NCI-H146 treated with DMSO at 0.1 percent for 48 hours (cell line): ENCODE measurements around the gene DHX29.
"Not testable (repeated sequence)": the region's sequence is repeated elsewhere in the genome, so short reads cannot be mapped to it uniquely, and the experiment has no call there.

Experiments
- DNase-seq: peaks from one replicate; lab custom pipeline; 2025; ENCODE audit not compliant: unreplicated experiment; lab: John Stamatoyannopoulos, UW

The DHX29 gene

GRCh38 chr5:55318237-55318636, 10.7 kb upstream of the DHX29 start:
- DNase-seq: not testable (repeated sequence)

GRCh38 chr5:55316837-55317236, 9.3 kb upstream of the DHX29 start:
- DNase-seq: no peak

DNA sequence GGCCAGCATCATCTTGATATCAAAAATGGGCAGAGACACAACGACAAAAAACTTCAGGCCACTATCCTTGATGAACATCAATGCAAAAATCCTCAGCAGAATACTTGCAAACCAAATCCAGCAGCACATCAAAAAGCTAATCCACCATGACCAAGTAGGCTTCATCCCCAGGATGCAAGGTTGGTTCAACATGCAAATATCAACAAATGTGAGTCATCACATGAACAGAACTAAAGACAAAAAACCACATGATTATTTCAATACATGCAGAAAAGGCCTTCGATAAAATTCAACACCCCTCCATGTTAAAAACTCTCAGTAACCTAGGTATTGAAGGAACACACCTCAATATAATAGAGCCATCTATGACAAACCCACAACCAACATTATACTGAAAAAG, 8.8 kb upstream of the DHX29 start:
- DNase-seq: no peak

GRCh38 chr5:55313870-55314617, 6.5 kb upstream of the DHX29 start:
- DNase-seq: no peak

DNA sequence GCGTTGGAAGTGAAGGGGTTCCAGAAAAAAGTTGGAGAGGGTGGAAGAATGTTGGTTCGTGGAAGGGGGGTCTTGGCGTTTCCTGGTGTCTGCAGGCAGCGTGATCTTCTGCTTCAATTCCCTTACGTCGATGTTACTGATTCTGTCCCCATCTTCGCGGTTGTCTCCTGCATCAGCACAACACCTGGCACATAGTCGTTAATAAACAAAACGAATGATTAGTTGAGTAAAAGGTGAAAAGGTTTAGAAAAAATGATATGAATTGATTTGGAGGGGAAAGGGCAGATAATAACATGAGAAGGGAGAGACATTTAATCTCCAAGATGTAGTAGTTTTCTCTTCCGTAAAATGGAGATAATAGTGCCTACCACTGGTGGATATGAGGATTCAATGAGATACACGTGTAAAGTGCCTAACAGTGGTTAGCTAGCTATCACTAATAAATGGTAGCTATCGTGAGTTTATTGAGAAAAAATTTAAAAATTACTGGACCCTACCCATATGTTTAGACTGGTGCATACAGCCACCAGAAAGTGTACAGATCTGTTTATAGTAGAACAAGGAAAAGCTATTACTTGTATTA, 851 bp upstream of the DHX29 start:
- peak; percentile 29 for DNase-seq

GRCh38 chr5:55306641-55307382, 682 bp downstream of the DHX29 start:
- DNase-seq: peak; percentile 2

DNA sequence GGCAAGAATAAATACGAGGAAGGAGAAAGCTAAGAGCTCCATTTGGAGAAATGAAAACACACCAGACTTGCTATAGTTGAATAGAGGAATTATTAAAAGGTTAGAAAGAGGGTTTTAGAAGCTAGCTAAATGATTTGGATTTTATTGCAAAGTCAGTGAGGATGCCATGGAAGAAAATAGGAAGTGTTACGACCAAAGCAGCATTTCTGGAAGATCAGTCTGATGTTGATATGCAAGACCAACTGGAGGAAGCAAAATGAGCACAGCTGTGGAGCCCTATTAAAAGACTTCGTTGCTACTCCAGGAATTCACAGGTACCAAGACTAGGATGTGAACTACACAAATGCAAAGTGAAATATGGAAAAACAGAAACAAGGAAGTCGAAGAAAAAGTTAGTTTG, 2.1 kb downstream of the DHX29 start:
- no peak for DNase-seq

- DNase-seq: no peak
Observed at GRCh38 chr5:55304584-55304983, 2.9 kb downstream of the DHX29 start.

- no peak for DNase-seq
Observed at GRCh38 chr5:55303238-55303690, 4.2 kb downstream of the DHX29 start.

GRCh38 chr5:55300890-55301289, 6.6 kb downstream of the DHX29 start:
- DNase-seq: no peak

DNA sequence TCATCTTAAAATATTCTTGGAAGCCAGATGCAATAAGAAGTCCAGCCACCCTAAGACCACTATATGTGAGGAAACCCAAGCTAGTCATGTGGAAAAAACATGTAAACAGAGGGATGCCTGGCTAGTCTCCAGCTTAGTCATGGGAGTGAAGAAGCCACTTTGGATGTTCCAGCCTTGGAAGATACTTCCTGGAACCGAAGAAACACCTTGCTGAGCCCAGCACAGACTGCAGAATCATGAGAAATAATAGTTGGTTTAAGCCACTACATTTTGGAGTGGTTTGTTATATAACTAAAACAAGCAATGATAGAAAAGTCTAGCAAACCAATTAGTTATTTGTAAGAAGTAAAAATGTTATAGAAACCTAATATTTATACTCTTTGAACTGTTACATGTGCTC, 12.6 kb downstream of the DHX29 start:
- DNase-seq: no peak

DNA sequence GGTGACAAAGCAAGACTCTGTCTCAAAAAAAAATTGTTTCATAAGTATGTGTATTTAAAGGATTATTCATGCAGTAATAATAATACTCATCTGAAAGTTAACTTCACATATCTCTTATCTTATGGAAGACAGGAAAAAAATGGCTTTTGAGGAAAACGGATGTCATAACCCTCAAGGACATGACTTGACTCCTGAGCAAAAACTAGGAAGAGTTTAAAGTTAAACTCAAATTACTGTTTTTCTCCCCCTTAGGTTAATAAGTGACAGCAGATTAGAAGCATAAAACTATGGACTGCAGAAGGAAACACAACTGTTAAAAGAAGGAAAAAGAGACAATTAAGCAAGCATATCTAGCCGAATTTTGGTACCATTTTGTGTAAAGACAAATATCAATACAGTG, 16.5 kb downstream of the DHX29 start:
- DNase-seq: no peak

DNA sequence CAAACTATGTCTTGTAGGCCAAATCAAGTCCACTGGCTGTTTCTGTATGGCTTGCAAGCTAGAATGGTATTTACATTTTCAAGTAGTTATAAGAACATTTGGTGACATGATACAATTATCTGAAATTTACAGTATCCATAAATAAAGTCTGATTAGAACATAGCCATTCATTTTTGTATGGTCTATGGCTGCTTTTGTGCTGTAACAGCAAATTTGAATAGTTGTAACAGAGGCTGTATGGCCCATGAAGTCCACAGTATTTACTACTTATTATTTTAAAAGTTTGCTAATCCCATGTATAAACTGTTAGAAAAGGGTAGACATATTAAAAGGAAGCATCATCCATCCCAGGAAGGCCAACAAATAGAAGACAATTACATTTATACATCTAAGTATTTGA, 17.7 kb downstream of the DHX29 start:
- DNase-seq: no peak

- DNase-seq: no peak
Observed at GRCh38 chr5:55286411-55286933, 21.0 kb downstream of the DHX29 start.

DNA sequence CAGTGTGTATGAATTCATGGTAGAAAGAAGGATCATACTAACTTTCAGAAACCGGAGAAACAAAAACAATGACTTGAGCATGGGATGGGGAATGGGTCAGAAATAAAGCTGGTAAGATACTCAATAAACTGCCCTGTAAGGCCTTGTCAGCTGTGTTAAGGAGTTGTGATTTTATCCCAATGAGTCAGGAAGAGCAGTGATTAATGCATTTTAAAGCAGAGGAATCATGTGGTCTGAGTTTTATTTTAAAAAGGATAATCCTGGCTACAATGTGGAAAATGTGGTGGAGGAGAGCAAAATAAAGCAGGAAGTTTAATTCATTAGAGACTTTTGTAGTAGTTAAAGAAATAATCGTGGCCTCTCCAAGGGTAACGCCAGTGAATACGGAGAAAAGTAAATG, 28.7 kb downstream of the DHX29 start:
- no peak for DNase-seq

GRCh38 chr5:55276771-55277170, 30.7 kb downstream of the DHX29 start:
- DNase-seq: no peak

DNA sequence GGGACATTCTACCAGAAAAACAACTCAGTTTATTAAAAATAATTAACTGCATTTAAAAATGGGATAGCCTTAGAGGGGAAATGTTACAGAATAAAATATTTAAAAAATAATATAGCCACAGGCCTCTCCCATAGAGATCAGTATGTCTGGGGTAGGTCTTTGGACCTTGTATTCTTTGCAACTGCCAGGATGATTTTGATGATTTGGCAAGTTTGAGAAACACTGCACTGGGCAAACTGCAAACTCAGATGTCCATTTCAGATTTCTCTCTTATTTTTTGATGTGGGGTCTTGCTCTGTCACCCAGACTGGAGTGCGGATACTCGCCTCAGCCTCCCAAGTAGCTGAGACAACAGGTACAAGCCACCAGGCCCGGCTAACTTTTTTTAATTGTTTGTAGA, 49.2 kb downstream of the DHX29 start:
- no peak for DNase-seq

- DNase-seq: no peak
Observed at GRCh38 chr5:55254802-55255201, 52.7 kb downstream of the DHX29 start.

DNA sequence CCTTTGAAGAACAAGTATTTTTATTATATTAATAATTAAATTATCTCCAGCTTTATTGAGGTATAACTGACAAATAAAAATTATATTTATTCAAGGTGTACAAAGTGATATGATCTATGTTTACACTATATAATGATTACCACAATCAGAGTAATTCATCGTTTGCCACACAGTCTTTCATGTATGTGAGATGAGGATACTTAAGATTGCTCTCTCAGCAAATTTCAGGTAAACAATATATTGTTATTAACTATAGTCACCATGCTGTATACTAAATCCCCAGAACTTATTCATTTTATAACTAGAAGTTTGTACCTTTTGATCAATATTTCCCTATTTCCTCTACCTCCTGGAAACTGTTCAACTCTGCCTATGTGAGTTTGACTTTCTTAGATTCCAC, 57.4 kb downstream of the DHX29 start:
- no peak for DNase-seq

- DNase-seq: no peak
Observed at GRCh38 chr5:55241746-55242145, 65.7 kb downstream of the DHX29 start.

- DNase-seq: no peak
Observed at GRCh38 chr5:55236800-55237199, 70.7 kb downstream of the DHX29 start.

DNA sequence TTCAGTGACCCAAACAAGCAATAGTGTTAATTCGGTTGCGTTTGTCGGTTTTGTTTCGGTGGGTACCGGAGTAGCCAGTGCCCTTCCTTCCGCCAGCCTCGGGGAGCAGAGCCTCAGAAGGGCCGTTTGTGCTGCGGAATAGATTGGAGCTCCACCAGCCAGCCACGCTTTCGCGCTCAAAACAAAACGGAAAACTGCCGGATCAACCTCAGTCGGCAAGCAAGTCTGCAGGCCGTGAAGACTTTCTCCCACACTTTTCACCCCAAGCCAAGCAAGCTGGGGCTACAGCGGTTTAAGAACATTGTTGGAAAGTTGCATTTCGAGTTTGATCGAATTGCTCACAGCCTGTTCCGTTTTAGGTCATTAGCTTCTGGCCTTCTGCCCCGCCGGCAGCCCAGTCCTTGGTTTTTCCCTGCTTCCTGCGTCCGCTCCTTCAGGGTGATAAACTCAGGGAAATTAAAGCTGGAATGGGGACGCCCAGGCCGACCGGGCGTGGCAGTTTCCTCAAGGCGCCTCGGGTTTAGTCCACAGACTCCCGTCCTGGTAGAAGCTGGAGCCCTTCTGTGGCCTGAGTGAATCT, 73.3 kb downstream of the DHX29 start:
- peak; percentile 20 for DNase-seq
